Measurements from ENCODE around the gene TXNDC5.
"Not testable (repeated sequence)": the region's sequence is repeated elsewhere in the genome, so short reads cannot be mapped to it uniquely, and the experiment has no call there.

Gene TXNDC5

GRCh38 chr6:7895125-7895423 is 15.5 kb downstream of the TXNDC5 start:
- no peak for DNase-seq (ENCODE audit: low spot score)

GRCh38 chr6:7894262-7895124 is 16.1 kb downstream of the TXNDC5 start:
- DNase-seq (ENCODE audit: low spot score): no peak

GRCh38 chr6:7893342-7893741 is 17.2 kb downstream of the TXNDC5 start:
- DNase-seq (ENCODE audit: low spot score): no peak

- not testable (repeated sequence) for DNase-seq (ENCODE audit: low spot score)
These were observed 18.2 kb downstream of the TXNDC5 start for GRCh38 chr6:7892367-7892766.

GRCh38 chr6:7891078-7891872 is 19.3 kb downstream of the TXNDC5 start:
- no peak for DNase-seq (ENCODE audit: low spot score)

GRCh38 chr6:7888587-7889357 is 21.8 kb downstream of the TXNDC5 start:
- DNase-seq (ENCODE audit: low spot score): no peak

GRCh38 chr6:7887278-7887991 is 23.2 kb downstream of the TXNDC5 start:
- DNase-seq (ENCODE audit: low spot score): no peak

- no peak for DNase-seq (ENCODE audit: low spot score)
These were observed 24.5 kb downstream of the TXNDC5 start for GRCh38 chr6:7886132-7886531.

GRCh38 chr6:7883381-7883780 is 27.2 kb downstream of the TXNDC5 start:
- no peak for DNase-seq (ENCODE audit: low spot score)

- no peak for DNase-seq (ENCODE audit: low spot score)
These were observed 27.9 kb downstream of the TXNDC5 start for GRCh38 chr6:7882505-7883257.

GRCh38 chr6:7881765-7882500 is 28.7 kb downstream of the TXNDC5 start:
- DNase-seq (ENCODE audit: low spot score): no peak

- no peak for DNase-seq (ENCODE audit: low spot score)
These were observed 29.9 kb downstream of the TXNDC5 start for GRCh38 chr6:7880718-7881107.

GRCh38 chr6:7879980-7880717 is 30.4 kb downstream of the TXNDC5 start:
- DNase-seq (ENCODE audit: low spot score): no peak

- DNase-seq (ENCODE audit: low spot score): no peak
These were observed 31.0 kb downstream of the TXNDC5 start for GRCh38 chr6:7879579-7879978.

GRCh38 chr6:7879043-7879442 is 31.5 kb downstream of the TXNDC5 start:
- DNase-seq (ENCODE audit: low spot score): no peak

GRCh38 chr6:7878401-7878964 is 32.1 kb downstream of the TXNDC5 start:
- no peak for DNase-seq (ENCODE audit: low spot score)

GRCh38 chr6:7868926-7869325 is 41.7 kb downstream of the TXNDC5 start:
- no peak for DNase-seq (ENCODE audit: low spot score)

GRCh38 chr6:7866526-7866925 is 44.1 kb downstream of the TXNDC5 start:
- DNase-seq (ENCODE audit: low spot score): no peak

GRCh38 chr6:7865781-7866180 is 44.8 kb downstream of the TXNDC5 start:
- no peak for DNase-seq (ENCODE audit: low spot score)

- DNase-seq (ENCODE audit: low spot score): no peak
These were observed 51.0 kb downstream of the TXNDC5 start for GRCh38 chr6:7859591-7859990.
